AG09309 (cell line): ENCODE measurements around the gene LEO1.

Experiments used
- DNase-seq: peaks from one replicate; pipeline ENCODE4 v3.0.0-alpha.2; 2010; ENCODE audit warnings: low read depth
- H3K4me3 ChIP-seq: 2 replicates; pipeline ENCODE4 v1.5.1; 2011; ENCODE audit warnings: mild to moderate bottlenecking, low read depth, low read length, moderate library complexity; ENCODE audit not compliant: control insufficient read depth
- TF ChIP-seq, protein P1 (sequence below): IDR thresholded peaks from 2 replicates; pipeline ENCODE4 v1.5.1; 2011; ENCODE audit warnings: mild to moderate bottlenecking, low read depth, low read length, inconsistent platforms; ENCODE audit not compliant: insufficient read depth, control insufficient read depth; ENCODE audit errors: missing control alignments

Gene LEO1

DNA sequence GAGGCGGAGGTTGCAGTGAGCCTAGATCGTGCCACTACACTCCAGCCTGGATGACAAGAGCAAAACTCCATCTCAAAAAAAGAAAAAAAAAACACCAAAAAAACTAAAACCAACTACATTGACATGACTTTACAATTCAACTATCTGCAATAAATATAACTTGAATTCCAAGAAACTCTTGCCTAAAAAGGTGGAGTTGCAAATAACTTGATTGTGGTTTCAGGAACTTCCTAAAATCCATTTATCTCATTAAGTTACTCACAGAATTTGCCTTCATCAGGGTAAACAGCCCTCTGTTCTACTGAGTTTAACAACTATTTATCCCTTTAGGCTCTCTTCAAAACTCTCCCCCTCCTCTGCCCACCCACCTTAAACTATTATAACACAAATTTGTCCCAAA is 44.7 kb upstream of the LEO1 start:
- H3K4me3 ChIP-seq, result no peak overlapping the region
- no peak for DNase-seq
- TF ChIP-seq, protein P1, sequence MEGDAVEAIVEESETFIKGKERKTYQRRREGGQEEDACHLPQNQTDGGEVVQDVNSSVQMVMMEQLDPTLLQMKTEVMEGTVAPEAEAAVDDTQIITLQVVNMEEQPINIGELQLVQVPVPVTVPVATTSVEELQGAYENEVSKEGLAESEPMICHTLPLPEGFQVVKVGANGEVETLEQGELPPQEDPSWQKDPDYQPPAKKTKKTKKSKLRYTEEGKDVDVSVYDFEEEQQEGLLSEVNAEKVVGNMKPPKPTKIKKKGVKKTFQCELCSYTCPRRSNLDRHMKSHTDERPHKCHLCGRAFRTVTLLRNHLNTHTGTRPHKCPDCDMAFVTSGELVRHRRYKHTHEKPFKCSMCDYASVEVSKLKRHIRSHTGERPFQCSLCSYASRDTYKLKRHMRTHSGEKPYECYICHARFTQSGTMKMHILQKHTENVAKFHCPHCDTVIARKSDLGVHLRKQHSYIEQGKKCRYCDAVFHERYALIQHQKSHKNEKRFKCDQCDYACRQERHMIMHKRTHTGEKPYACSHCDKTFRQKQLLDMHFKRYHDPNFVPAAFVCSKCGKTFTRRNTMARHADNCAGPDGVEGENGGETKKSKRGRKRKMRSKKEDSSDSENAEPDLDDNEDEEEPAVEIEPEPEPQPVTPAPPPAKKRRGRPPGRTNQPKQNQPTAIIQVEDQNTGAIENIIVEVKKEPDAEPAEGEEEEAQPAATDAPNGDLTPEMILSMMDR, result no peak

DNA sequence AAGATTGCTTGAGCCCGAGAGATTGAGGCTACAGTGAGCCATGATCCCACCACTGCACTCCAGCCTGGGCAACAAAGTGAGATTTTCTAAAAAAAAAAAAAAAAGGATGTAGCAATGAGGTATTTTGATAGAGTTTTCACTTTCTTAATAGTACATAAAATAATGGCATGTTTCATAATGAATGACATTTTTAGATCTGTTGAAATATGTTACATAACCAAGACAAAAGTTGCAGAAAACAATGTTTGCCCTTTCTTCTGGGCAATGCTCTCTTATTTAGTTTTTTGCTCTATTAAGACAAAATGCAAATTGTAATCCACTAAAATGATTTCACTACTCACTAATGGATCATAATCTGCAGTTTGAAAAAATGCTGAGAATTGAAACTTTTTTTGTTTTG is 43.0 kb upstream of the LEO1 start:
- no peak overlapping the region for H3K4me3 ChIP-seq
- no peak for DNase-seq
- TF ChIP-seq, protein P1, result no peak

DNA sequence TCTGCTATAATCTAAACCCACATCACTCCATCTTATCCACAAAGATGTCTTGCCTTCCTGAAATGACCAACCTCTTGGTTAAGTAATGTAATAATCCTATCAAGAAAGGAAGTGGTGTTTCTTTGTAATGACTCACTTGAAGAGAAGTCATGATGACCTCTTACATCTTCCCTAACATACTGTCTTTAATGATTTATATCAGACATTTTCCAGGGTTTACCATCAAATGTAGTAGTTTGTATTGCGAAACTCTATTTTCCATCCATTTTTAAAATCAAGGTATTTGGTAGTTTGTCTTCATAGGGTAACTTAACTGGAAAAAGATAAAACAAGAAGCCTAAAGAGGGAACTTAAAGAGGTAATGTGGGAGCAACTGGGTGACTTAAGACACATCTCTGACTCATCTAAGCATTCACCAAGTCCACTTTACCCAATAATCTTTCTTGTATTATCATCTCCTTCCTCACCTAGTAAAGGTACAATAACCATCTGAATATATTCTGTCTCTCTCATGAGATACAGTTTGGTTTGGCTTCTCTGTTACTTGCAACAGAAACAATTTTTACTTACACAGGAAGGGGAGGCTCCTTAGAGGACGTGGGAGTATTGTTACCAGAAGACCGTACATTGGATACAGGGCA is 41.7 kb upstream of the LEO1 start:
- TF ChIP-seq, protein P1, result no peak
- H3K4me3 ChIP-seq, result no peak overlapping the region
- no peak for DNase-seq

- no peak for DNase-seq
- no peak overlapping the region for H3K4me3 ChIP-seq
- TF ChIP-seq, protein P1, result no peak
These were observed 40.6 kb upstream of the LEO1 start for GRCh38 chr15:52012210-52012609.

GRCh38 chr15:52011711-52012144 is 40.1 kb upstream of the LEO1 start:
- DNase-seq, result no peak
- TF ChIP-seq, protein P1, result no peak
- no peak overlapping the region for H3K4me3 ChIP-seq

- no peak overlapping the region for H3K4me3 ChIP-seq
- DNase-seq, result peak; percentile 74
- TF ChIP-seq, protein P1, result no peak
These were observed 39.3 kb upstream of the LEO1 start for GRCh38 chr15:52010633-52011595.
